Mucosa of descending colon (tissue), 3 donors: ENCODE results near the gene PHF14. TPM values are rescaled to one million over a fixed set of nuclear protein-coding genes. Genes with fewer than 3 reads are reported as not detected.
A peak's percentile ranks its signal among the peaks of the same experiment; 100 is the strongest.
"Not testable (repeated sequence)": the region's sequence is repeated elsewhere in the genome, so short reads cannot be mapped to it uniquely, and the experiment has no call there.

Experiments used
- ATAC-seq: fragments of 200-7000 bp; cut with Tn5 transposase; one replicate; pipeline ENCODE4 v1.9.1; 2020; ENCODE audit warnings: mild to moderate bottlenecking, moderate library complexity
- DNase-seq, 3 donors: peaks; one replicate each; pipeline ENCODE4 v3.0.0-alpha.2; 2020
- H3K36me3 ChIP-seq: fragments of 200-600 bp; one replicate; pipeline ENCODE4 v1.8.0; 2021; ENCODE audit warnings: low read depth, mild to moderate bottlenecking
- H3K4me1 ChIP-seq: fragments of 200-600 bp; one replicate; pipeline ENCODE4 v1.8.0; 2021; ENCODE audit warnings: low read depth, mild to moderate bottlenecking
- H3K4me3 ChIP-seq: fragments of 200-600 bp; one replicate; pipeline ENCODE4 v1.8.0; 2021; ENCODE audit warnings: mild to moderate bottlenecking
- H3K9me3 ChIP-seq: fragments of 200-600 bp; one replicate; pipeline ENCODE4 v1.8.0; 2021; ENCODE audit warnings: mild to moderate bottlenecking
- CTCF ChIP-seq: fragments of 200-600 bp; IDR thresholded peaks from one replicate; pipeline ENCODE4 v1.8.0; 2022; ENCODE audit warnings: antibody characterized with exemption, mild to moderate bottlenecking
- intact Hi-C, 2 donors: fragments of 100-400 bp; cut with DNase I in 1 of 2; cut with micrococcal nuclease in 1 of 2; formaldehyde crosslinking; loops; one replicate each; pipeline versions ENCODE4 v1.11.0 to v1.11.1; 2022; cut with DNase I, micrococcal nuclease
- long read RNA-seq, 2 donors: library from polyadenylated mRNA; unstranded; transcript quantifications; one replicate each; pipeline ENCODE4 v2.0.0, GENCODE V29; 2019 to 2021
- total RNA-seq, 3 donors: library from RNA; stranded (reverse); fragmentation: NEBNext Ultra II Directional in 2 of 3; extraction: Animal tissue kit (Norgen Biotek cat#: 25700) in 2 of 3; gene quantifications; one replicate each; pipeline versions ENCODE4 v1.2.1 to v1.2.4, GENCODE V29; 2021 to 2023
- donor health status: DM: no; HTN: no; CAD: no; lungs with moderate emphysema.
- donor health status: DM: no; HTN: no; CAD: no.
- donor health status: DM: no; HTN: yes; CAD: no.

The PHF14 gene, protein sequence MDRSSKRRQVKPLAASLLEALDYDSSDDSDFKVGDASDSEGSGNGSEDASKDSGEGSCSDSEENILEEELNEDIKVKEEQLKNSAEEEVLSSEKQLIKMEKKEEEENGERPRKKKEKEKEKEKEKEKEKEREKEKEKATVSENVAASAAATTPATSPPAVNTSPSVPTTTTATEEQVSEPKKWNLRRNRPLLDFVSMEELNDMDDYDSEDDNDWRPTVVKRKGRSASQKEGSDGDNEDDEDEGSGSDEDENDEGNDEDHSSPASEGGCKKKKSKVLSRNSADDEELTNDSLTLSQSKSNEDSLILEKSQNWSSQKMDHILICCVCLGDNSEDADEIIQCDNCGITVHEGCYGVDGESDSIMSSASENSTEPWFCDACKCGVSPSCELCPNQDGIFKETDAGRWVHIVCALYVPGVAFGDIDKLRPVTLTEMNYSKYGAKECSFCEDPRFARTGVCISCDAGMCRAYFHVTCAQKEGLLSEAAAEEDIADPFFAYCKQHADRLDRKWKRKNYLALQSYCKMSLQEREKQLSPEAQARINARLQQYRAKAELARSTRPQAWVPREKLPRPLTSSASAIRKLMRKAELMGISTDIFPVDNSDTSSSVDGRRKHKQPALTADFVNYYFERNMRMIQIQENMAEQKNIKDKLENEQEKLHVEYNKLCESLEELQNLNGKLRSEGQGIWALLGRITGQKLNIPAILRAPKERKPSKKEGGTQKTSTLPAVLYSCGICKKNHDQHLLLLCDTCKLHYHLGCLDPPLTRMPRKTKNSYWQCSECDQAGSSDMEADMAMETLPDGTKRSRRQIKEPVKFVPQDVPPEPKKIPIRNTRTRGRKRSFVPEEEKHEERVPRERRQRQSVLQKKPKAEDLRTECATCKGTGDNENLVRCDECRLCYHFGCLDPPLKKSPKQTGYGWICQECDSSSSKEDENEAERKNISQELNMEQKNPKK
- total RNA-seq = 10 to 100 TPM; 30.8 to 31.9 (median 31.7) TPM
- long read RNA-seq, donor 1, full-length matches to known transcripts = 14 of 28 reads
- long read RNA-seq, donor 1, partial matches to known transcripts = 12 of 28 reads
- long read RNA-seq, donor 1, other reads (novel, unspliced or antisense) = 2 of 28 reads
- long read RNA-seq, donor 2, partial matches to known transcripts = 0 of 1 reads
- long read RNA-seq, donor 2, other reads (novel, unspliced or antisense) = 1 of 1 reads

DNA sequence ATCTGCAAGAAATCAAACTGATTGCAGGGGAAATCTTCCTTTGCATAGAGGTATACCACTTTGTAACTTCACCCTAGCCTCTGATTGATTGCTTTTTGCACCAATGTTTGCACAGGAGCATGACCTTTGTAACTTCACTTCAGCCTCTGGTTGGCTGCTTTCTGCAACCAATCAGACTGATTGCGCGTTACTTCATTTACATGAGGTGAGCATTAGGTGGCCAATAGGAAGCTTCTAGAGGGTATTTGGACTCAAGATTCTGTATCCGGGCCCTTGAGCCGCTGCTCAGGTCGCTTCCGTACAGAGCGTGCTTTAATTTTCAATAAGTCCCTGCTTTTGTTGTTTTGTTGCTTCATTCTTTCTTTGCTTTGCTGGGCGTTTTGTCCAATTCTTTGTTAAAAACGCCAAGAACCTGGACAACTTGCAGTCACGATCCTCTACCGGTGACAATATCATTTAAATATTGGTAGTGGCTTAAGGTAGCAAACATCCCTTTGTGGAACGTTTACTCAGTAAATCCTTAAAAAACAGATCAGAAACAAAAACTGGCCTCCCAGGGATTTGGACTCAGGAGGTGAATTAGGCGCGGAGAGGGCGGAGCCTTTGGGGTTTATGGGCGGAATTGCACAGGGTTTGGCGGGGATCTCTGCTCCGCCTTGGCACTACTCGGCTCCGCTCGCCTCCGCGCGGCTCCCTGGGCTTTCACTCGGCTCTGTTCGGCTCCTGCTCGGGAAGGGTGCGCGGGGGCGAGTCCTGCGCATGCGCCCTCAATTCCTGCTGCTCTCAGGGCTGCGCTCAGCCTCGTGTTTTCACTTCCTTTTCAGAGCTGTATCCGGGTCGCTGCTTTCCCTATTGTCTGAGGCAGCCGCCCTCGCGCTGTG is at the start of gene PHF14:
PHF14 (plus strand) TSS at position 812 of the 881 bp plus-strand sequence. CDS start 452 bp downstream, outside the sequence.
- Histone ChIP-seq H3K4me1 (peaks cover 7% of the 10 kb centered on the region), H3K36me3 (no peaks in the 10 kb centered on the region), H3K4me3 (peak within 1 kb of the TSS; percentile 50), H3K9me3 (no peaks in the 10 kb centered on the region)
- DNase-seq = peak; percentile 97 to 98 (median 97)
- intact Hi-C loops = loop anchor here in 1 of 2 donors (5.0 kb wide), 1 partner anchor 36 kb away; no protein-coding TSS in a partner anchor
- no peak for TF ChIP-seq CTCF
- peak; percentile 98 for ATAC-seq

GRCh38 chr7:10924370-10924769 is 49.3 kb upstream of the PHF14 start:
- TF ChIP-seq CTCF = no peak
- H3K9me3 ChIP-seq = no peaks in the 10 kb centered on the region
- H3K36me3 ChIP-seq = no peaks in the 10 kb centered on the region
- no peaks in the 10 kb centered on the region for H3K4me1 ChIP-seq
- ATAC-seq (no peak), DNase-seq (no peak)
- intact Hi-C loops = no loop called here
- H3K4me3 ChIP-seq = no peak overlapping the region

- ATAC-seq = peak; percentile 62
- H3K4me1 ChIP-seq, H3K4me3 ChIP-seq, H3K9me3 ChIP-seq, H3K36me3 ChIP-seq, intact Hi-C loops: not testable (repeated sequence)
- DNase-seq = peak in 1 of 3 donors; percentile 11
Observed at GRCh38 chr7:10928203-10928602, 45.5 kb upstream of the PHF14 start.

- Histone ChIP-seq H3K36me3 (no peaks in the 10 kb centered on the region), H3K4me3 (no peak overlapping the region), H3K9me3 (no peaks in the 10 kb centered on the region), H3K4me1 (no peaks in the 10 kb centered on the region)
- no peak for TF ChIP-seq CTCF
- DNase-seq = no peak
- intact Hi-C loops = no loop called here
- no peak for ATAC-seq
Observed at GRCh38 chr7:10930551-10930950, 43.1 kb upstream of the PHF14 start.

GRCh38 chr7:10931161-10931560 is 42.5 kb upstream of the PHF14 start:
- Histone ChIP-seq H3K4me3 (no peak overlapping the region), H3K36me3 (no peaks in the 10 kb centered on the region), H3K9me3 (no peaks in the 10 kb centered on the region), H3K4me1 (no peaks in the 10 kb centered on the region)
- no peak for DNase-seq
- intact Hi-C loops = no loop called here
- ATAC-seq = no peak
- no peak for TF ChIP-seq CTCF
